Measurements from ENCODE around the gene SH3BGRL3.

Gene SH3BGRL3

GRCh38 chr1:26314501-26314900 is 34.6 kb downstream of the SH3BGRL3 start:
- 0 out of 2 replicates have a peak overlapping the region, but pooled peaks have one; percentile 1 for H3K27ac ChIP-seq (ENCODE audit: low read depth, low read length)
- no peaks in the 10 kb centered on the region for H3K9me2 ChIP-seq (replicated peaks; ENCODE audit: control insufficient read depth, low read length)
- H3K4me2 ChIP-seq (ENCODE audit: low read length) = peak overlapping the region; percentile 80
- no peaks in the 10 kb centered on the region for H4K20me1 ChIP-seq (ENCODE audit: control insufficient read depth, insufficient read depth, low read depth, low read length)
- H3K9me3 ChIP-seq (ENCODE audit: control insufficient read depth, insufficient read depth, low read length) = no peaks in the 10 kb centered on the region
- no peaks in the 10 kb centered on the region for H3K27me3 ChIP-seq (ENCODE audit: control insufficient read depth, low read length)
- peaks cover 15% of the 10 kb centered on the region for H3F3A ChIP-seq (ENCODE audit: control insufficient read depth, insufficient read depth)
- H3K4me3 ChIP-seq (ENCODE audit: low read length) = no peak overlapping the region
- H3K36me3 ChIP-seq (ENCODE audit: control insufficient read depth, low read length) = peaks cover 5% of the 10 kb centered on the region; the same call in 1 of the 2 replicates
- peaks cover 63% of the 10 kb centered on the region for H3K4me1 ChIP-seq (ENCODE audit: control insufficient read depth, low read length)
- TF ChIP-seq CTCF (IDR thresholded peaks at IDR 0.05; ENCODE audit: low read depth, low read length, poor library complexity, severe bottlenecking) = no peak
- no peak for TF ChIP-seq EZH2phosphoT487 (IDR thresholded peaks at IDR 0.05; ENCODE audit: borderline replicate concordance, low read length)
- peaks cover 30% of the 10 kb centered on the region for H3K79me2 ChIP-seq (ENCODE audit: control insufficient read depth, low read length)

- H3K4me2 ChIP-seq (ENCODE audit: low read length) = peak overlapping the region; percentile 80
- H3K36me3 ChIP-seq (ENCODE audit: control insufficient read depth, low read length) = peaks cover 18% of the 10 kb centered on the region
- no peaks in the 10 kb centered on the region for H3K9me3 ChIP-seq (ENCODE audit: control insufficient read depth, insufficient read depth, low read length)
- TF ChIP-seq EZH2phosphoT487 (IDR thresholded peaks at IDR 0.05; ENCODE audit: borderline replicate concordance, low read length) = no peak
- no peak for TF ChIP-seq CTCF (IDR thresholded peaks at IDR 0.05; ENCODE audit: low read depth, low read length, poor library complexity, severe bottlenecking)
- H3K79me2 ChIP-seq (ENCODE audit: control insufficient read depth, low read length) = peaks cover 31% of the 10 kb centered on the region
- H3F3A ChIP-seq (ENCODE audit: control insufficient read depth, insufficient read depth) = peaks cover 27% of the 10 kb centered on the region
- H3K27me3 ChIP-seq (ENCODE audit: control insufficient read depth, low read length) = no peaks in the 10 kb centered on the region
- H3K4me3 ChIP-seq (ENCODE audit: low read length) = peak overlapping the region; percentile 81
- H4K20me1 ChIP-seq (ENCODE audit: control insufficient read depth, insufficient read depth, low read depth, low read length) = no peaks in the 10 kb centered on the region
- H3K9me2 ChIP-seq (replicated peaks; ENCODE audit: control insufficient read depth, low read length) = no peaks in the 10 kb centered on the region
- peaks cover 80% of the 10 kb centered on the region for H3K4me1 ChIP-seq (ENCODE audit: control insufficient read depth, low read length)
- peak overlapping the region; percentile 90 for H3K27ac ChIP-seq (ENCODE audit: low read depth, low read length)
These were observed 36.3 kb downstream of the SH3BGRL3 start for GRCh38 chr1:26315874-26316850.

- H3K27ac ChIP-seq (ENCODE audit: low read depth, low read length) = peak overlapping the region; percentile 90
- no peaks in the 10 kb centered on the region for H3K9me2 ChIP-seq (replicated peaks; ENCODE audit: control insufficient read depth, low read length)
- peaks cover 28% of the 10 kb centered on the region for H3F3A ChIP-seq (ENCODE audit: control insufficient read depth, insufficient read depth)
- peak overlapping the region; percentile 81 for H3K4me3 ChIP-seq (ENCODE audit: low read length)
- no peak for TF ChIP-seq CTCF (IDR thresholded peaks at IDR 0.05; ENCODE audit: low read depth, low read length, poor library complexity, severe bottlenecking)
- no peak for TF ChIP-seq EZH2phosphoT487 (IDR thresholded peaks at IDR 0.05; ENCODE audit: borderline replicate concordance, low read length)
- peaks cover 90% of the 10 kb centered on the region for H3K4me1 ChIP-seq (ENCODE audit: control insufficient read depth, low read length)
- H3K9me3 ChIP-seq (ENCODE audit: control insufficient read depth, insufficient read depth, low read length) = no peaks in the 10 kb centered on the region
- H3K79me2 ChIP-seq (ENCODE audit: control insufficient read depth, low read length) = peaks cover 31% of the 10 kb centered on the region
- peak overlapping the region; percentile 80 for H3K4me2 ChIP-seq (ENCODE audit: low read length)
- no peaks in the 10 kb centered on the region for H4K20me1 ChIP-seq (ENCODE audit: control insufficient read depth, insufficient read depth, low read depth, low read length)
- H3K36me3 ChIP-seq (ENCODE audit: control insufficient read depth, low read length) = peaks cover 26% of the 10 kb centered on the region
- H3K27me3 ChIP-seq (ENCODE audit: control insufficient read depth, low read length) = no peaks in the 10 kb centered on the region
These were observed 37.3 kb downstream of the SH3BGRL3 start for GRCh38 chr1:26317146-26317545.
